ENCODE data around the gene P2RX1. TPM values are rescaled to one million over a fixed set of nuclear protein-coding genes. Genes with fewer than 3 reads are reported as not detected.

Gene P2RX1
- polyA plus RNA-seq, 2 of the 4 experiments (the other 2 are of a cell fraction): 0.05 to 0.13 TPM

DNA sequence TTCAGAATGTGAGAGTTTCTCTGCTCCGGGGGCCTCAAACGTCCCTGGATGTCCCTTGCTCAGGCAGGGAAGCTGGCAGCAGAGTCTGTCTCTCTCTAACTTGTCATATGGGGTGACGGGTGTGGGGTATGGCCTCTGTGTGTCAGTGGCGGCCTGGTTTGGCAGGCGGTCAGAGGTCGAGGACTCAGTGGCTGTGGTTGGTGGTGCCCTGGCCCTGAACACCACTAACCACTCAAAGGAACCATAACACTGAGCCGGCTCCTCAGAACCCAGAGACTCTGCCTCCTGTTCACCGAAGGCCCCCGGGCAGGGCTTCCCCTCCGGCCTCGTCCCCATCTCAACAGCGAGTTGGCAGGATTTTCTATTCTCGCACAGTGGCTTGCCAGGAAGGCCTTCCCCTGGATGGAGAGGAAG, 677 bp downstream of the P2RX1 start:
- POLR2A ChIA-PET: no interaction called here
- FAIRE-seq: no peak
- Histone ChIP-seq H3K4me1 (peaks cover 21% of the 10 kb centered on the region; the same call in 2 of the 3 replicates), H3K27ac (peak overlapping the region in 1 of 2 experiments; percentile 20; a peak in 1 of 6 replicates), H3K4me2 (no peak overlapping the region), H3K9me3 (no peaks in the 10 kb centered on the region), H3K4me3 (no peak overlapping the region)
- WGBS (ENCODE audit: missing lambda C conversion rate): 86% methylated on average over 13 of the region's 13 CpGs
- TF ChIP-seq CBX8 (IDR thresholded peaks at IDR 0.05): no peak
- TF ChIP-seq RARB (CRISPR knock-in tag; IDR thresholded peaks at IDR 0.05): no peak
- TF ChIP-seq CBX2 (IDR thresholded peaks at IDR 0.05; ENCODE audit: borderline replicate concordance, low read depth): no peak
- DNase-seq (ENCODE audit: low read depth in 1 of 2, low spot score in 1 of 2): no peak
- CTCF ChIA-PET: interaction anchor here (1.1 to 13.0 kb wide), 16 partner anchors 10 to 178 kb away, joined by 3 to 256 read pairs (median 37); partner anchors contain the start of genes ATP2A3, CAMKK1 and NCBP3
- ATAC-seq: no peak

DNA sequence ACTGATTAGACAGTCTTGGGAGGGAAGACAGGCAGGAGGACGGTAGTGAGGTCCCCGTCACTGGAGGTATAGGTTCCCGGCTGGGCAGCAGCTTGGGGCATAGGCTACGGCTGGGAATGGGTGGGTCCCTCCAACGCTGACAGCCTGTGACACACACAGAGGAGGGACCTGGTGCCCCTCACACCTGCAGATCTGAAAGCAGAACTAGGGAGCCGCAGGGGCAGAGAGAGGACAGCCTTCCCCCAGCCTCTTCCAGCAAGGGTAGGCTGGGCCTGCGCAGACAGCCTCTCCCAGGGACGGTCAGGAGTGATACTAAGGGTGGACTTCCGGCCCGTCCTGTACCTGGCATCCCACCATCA, 2.0 kb downstream of the P2RX1 start:
- peak overlapping the region in 1 of 2 experiments; percentile 59; a peak in 3 of 6 replicates for H3K27ac ChIP-seq
- ATAC-seq: peak in 1 of 2 experiments; percentile 9; a peak in 3 of 6 replicates
- no peak for TF ChIP-seq FOXS1 (CRISPR knock-in tag; IDR thresholded peaks at IDR 0.05)
- TF ChIP-seq ESRRA (IDR thresholded peaks at IDR 0.05; ENCODE audit: borderline replicate concordance, low read length): no peak
- no peak for TF ChIP-seq EHF (CRISPR knock-in tag; IDR thresholded peaks at IDR 0.05)
- TF ChIP-seq RNF2 (IDR thresholded peaks at IDR 0.05; ENCODE audit: borderline replicate concordance, low read depth): no peak
- no peak for TF ChIP-seq MYC (IDR thresholded peaks at IDR 0.05; ENCODE audit: borderline replicate concordance, low read length)
- TF ChIP-seq EHMT2 (IDR thresholded peaks at IDR 0.05; ENCODE audit: low read depth): no peak
- no peak for TF ChIP-seq MAFK (IDR thresholded peaks at IDR 0.05; ENCODE audit: partially characterized antibody)
- TF ChIP-seq ZSCAN20 (CRISPR knock-in tag; IDR thresholded peaks at IDR 0.05): no peak
- TF ChIP-seq, protein P1, sequence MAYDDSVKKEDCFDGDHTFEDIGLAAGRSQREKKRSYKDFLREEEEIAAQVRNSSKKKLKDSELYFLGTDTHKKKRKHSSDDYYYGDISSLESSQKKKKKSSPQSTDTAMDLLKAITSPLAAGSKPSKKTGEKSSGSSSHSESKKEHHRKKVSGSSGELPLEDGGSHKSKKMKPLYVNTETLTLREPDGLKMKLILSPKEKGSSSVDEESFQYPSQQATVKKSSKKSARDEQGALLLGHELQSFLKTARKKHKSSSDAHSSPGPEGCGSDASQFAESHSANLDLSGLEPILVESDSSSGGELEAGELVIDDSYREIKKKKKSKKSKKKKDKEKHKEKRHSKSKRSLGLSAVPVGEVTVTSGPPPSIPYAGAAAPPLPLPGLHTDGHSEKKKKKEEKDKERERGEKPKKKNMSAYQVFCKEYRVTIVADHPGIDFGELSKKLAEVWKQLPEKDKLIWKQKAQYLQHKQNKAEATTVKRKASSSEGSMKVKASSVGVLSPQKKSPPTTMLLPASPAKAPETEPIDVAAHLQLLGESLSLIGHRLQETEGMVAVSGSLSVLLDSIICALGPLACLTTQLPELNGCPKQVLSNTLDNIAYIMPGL (CRISPR knock-in tag; IDR thresholded peaks at IDR 0.05; ENCODE audit: borderline replicate concordance): no peak
- TF ChIP-seq HEYL (CRISPR knock-in tag; IDR thresholded peaks at IDR 0.05): no peak
- TF ChIP-seq EP300 (IDR thresholded peaks at IDR 0.05): no peak
- TF ChIP-seq, protein P2, sequence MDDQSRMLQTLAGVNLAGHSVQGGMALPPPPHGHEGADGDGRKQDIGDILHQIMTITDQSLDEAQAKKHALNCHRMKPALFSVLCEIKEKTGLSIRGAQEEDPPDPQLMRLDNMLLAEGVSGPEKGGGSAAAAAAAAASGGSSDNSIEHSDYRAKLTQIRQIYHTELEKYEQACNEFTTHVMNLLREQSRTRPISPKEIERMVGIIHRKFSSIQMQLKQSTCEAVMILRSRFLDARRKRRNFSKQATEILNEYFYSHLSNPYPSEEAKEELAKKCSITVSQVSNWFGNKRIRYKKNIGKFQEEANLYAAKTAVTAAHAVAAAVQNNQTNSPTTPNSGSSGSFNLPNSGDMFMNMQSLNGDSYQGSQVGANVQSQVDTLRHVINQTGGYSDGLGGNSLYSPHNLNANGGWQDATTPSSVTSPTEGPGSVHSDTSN (IDR thresholded peaks at IDR 0.05): no peak
- TF ChIP-seq SMC3 (IDR thresholded peaks at IDR 0.05): no peak
- TF ChIP-seq, protein P3, sequence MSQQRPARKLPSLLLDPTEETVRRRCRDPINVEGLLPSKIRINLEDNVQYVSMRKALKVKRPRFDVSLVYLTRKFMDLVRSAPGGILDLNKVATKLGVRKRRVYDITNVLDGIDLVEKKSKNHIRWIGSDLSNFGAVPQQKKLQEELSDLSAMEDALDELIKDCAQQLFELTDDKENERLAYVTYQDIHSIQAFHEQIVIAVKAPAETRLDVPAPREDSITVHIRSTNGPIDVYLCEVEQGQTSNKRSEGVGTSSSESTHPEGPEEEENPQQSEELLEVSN (IDR thresholded peaks at IDR 0.05; ENCODE audit: borderline replicate concordance, low read depth): no peak
- no peak for TF ChIP-seq ZFP36 (IDR thresholded peaks at IDR 0.05; ENCODE audit: borderline replicate concordance, partially characterized antibody)
- no peak for TF ChIP-seq RFX5 (IDR thresholded peaks at IDR 0.05)
- no peak for TF ChIP-seq HDAC2 (IDR thresholded peaks at IDR 0.05)
- TF ChIP-seq TP53 (CRISPR knock-in tag; IDR thresholded peaks at IDR 0.05): no peak
- TF ChIP-seq MAZ (IDR thresholded peaks at IDR 0.05; ENCODE audit: borderline replicate concordance, low read depth, low read length): no peak
- CTCF ChIA-PET: interaction anchor here (0.8 to 13.0 kb wide), 81 partner anchors 11 to 900 kb away, joined by 3 to 256 read pairs (median 7); partner anchors contain the start of genes ATP2A3, CAMKK1, CYB5D2 and NCBP3
- POLR2A ChIA-PET: interaction anchor here (0.6 to 1.0 kb wide), 3 partner anchors 51 to 230 kb away, joined by 3 read pairs; no protein-coding TSS in a partner anchor
- no peak overlapping the region for H3K4me2 ChIP-seq
- H3K4me1 ChIP-seq: peaks cover 21% of the 10 kb centered on the region; the same call in 2 of the 3 replicates
- no peak overlapping the region for H3K4me3 ChIP-seq
- FAIRE-seq: no peak
- no peaks in the 10 kb centered on the region for H3K9me3 ChIP-seq
- no peak for DNase-seq (ENCODE audit: low read depth in 1 of 2, low spot score in 1 of 2)
- WGBS (ENCODE audit: missing lambda C conversion rate): 85% methylated on average over 10 of the region's 10 CpGs
